K562 (cell line): ENCODE measurements around the gene IARS2. TPM values are rescaled to one million over a fixed set of nuclear protein-coding genes. Genes with fewer than 3 reads are reported as not detected.

Experiments
- KAT7 ChIP-seq: sonication (generic); formaldehyde crosslinking; IDR thresholded peaks from 2 replicates; pipeline ENCODE4 v1.8.0; 2022; ENCODE audit warnings: missing genetic modification reagents, mild to moderate bottlenecking, borderline replicate concordance
- SMARCE1 ChIP-seq: fragments of 450-650 bp; IDR thresholded peaks from 2 replicates; pipeline ENCODE4 v1.7.1; 2016; ENCODE audit warnings: mild to moderate bottlenecking
- ZBED1 ChIP-seq: IDR thresholded peaks from 2 replicates; pipeline ENCODE4 v1.6.1; 2014
- ZNF282 ChIP-seq: sonication (generic); formaldehyde crosslinking; IDR thresholded peaks from 2 replicates; pipeline ENCODE4 v1.8.1; 2023; ENCODE audit warnings: missing genetic modification reagents
- ZNF780A ChIP-seq: fragments of 250-450 bp; sonication (Bioruptor Pico); IDR thresholded peaks from 2 replicates; pipeline ENCODE4 v1.5.0; 2021; ENCODE audit warnings: mild to moderate bottlenecking
- polyA plus RNA-seq, 8 experiments: library from polyadenylated mRNA; depleted of rRNA in 4 of 8; stranded (reverse) in 5 of 8; unstranded in 3 of 8; fragments of >200 nt; fragmentation: Nextera tagmentation in 2 of 8; fragmentation: Illumina TruSeq in 1 of 8; extraction: Ambion mirVana in 2 of 8; extraction: Trizol in 1 of 8; gene quantifications; 2 replicates each; pipeline versions ENCODE4 v1.2.1 to v1.2.3, GENCODE V29; 2011 to 2014; ENCODE audit warnings: inconsistent platforms in 1 of 8, missing spikeins in 1 of 8
- total RNA-seq, 7 experiments: library from RNA; depleted of rRNA in 6 of 7; stranded (reverse); fragments of >200 nt in 6 of 7; fragmentation: Illumina TruSeq in 2 of 7; extraction: Trizol in 2 of 7; gene quantifications; 2 replicates each; pipeline versions ENCODE4 v1.2.1 to v1.2.3, GENCODE V29; 2011 to 2021; ENCODE audit warnings: low replicate concordance in 1 of 7
- TF ChIP-seq, protein P1 (sequence below): sonication (generic); formaldehyde crosslinking; IDR thresholded peaks from 2 replicates; pipeline ENCODE4 v1.8.1; 2023; ENCODE audit warnings: mild to moderate bottlenecking, missing genetic modification reagents, moderate library complexity
- TF ChIP-seq, protein P2 (sequence below): sonication (generic); formaldehyde crosslinking; IDR thresholded peaks from 2 replicates; pipeline ENCODE4 v1.9.0; 2022; ENCODE audit warnings: mild to moderate bottlenecking, missing genetic modification reagents
- TF ChIP-seq, protein P3 (sequence below): fragments of 450-650 bp; IDR thresholded peaks from 2 replicates; pipeline ENCODE4 v1.6.1; 2016; ENCODE audit warnings: borderline replicate concordance
- TF ChIP-seq, protein P4 (sequence below): fragments of 450-650 bp; IDR thresholded peaks from 2 replicates; pipeline ENCODE4 v1.6.1; 2016; ENCODE audit warnings: mild to moderate bottlenecking, moderate library complexity

IARS2 gene
- total and polyA plus RNA-seq, 9 of the 15 experiments (the other 6 are each of a cell fraction or from before 2014, with no cell fraction given) = 39.6 to 127 (median 93.8) TPM

DNA sequence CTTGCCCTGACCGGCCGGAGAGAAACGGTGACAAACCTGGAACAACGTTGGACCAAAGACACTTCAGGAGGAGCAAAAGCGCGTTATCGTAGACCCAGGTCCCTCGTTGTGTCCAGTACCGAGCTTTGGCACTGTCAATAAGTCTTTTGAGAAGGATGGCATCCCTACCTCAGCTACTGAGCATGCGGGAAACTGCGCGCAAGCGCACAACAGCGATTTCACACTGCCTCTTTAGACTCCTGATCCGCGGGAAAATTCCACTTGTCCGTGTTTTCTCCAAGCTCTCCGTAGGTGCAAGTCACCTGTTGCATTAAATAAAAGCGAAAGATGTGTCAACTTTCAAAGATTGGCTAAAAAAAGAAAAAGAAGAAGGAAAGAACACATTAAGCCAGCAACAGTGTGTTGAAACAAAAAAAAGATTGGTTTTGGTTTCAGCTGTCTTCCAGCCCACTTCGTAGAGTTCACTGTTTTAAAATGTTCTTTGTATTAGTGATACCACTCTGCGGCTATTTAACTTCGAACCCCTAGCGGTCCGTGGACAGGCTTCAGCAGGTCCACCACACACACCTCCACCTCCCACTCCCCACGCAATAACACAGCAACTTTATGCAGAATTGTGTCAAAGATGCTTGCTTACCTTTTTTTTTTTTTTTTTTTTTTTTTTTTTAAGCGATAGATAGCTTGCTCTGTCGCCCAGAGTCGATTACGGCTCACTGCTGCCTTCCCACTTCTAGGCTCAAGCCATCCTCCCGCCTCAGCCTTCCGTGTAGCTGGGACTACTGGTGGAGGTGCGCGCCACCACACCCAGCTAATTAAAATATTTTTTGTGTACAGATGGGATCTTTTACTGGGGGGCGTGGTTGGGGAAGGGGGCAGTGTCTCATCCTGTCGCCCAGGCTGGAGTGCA is 4.0 kb upstream of the IARS2 start, which contains the start of gene BPNT1 (continued):
- TF ChIP-seq, protein P1, sequence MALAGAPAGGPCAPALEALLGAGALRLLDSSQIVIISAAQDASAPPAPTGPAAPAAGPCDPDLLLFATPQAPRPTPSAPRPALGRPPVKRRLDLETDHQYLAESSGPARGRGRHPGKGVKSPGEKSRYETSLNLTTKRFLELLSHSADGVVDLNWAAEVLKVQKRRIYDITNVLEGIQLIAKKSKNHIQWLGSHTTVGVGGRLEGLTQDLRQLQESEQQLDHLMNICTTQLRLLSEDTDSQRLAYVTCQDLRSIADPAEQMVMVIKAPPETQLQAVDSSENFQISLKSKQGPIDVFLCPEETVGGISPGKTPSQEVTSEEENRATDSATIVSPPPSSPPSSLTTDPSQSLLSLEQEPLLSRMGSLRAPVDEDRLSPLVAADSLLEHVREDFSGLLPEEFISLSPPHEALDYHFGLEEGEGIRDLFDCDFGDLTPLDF (CRISPR knock-in tag) = no peak
- TF ChIP-seq, protein P2, sequence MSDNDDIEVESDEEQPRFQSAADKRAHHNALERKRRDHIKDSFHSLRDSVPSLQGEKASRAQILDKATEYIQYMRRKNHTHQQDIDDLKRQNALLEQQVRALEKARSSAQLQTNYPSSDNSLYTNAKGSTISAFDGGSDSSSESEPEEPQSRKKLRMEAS (CRISPR knock-in tag) = peak; percentile 53; the same call in 1 of the 2 replicates
- no peak for TF ChIP-seq ZBED1
- TF ChIP-seq, protein P3, sequence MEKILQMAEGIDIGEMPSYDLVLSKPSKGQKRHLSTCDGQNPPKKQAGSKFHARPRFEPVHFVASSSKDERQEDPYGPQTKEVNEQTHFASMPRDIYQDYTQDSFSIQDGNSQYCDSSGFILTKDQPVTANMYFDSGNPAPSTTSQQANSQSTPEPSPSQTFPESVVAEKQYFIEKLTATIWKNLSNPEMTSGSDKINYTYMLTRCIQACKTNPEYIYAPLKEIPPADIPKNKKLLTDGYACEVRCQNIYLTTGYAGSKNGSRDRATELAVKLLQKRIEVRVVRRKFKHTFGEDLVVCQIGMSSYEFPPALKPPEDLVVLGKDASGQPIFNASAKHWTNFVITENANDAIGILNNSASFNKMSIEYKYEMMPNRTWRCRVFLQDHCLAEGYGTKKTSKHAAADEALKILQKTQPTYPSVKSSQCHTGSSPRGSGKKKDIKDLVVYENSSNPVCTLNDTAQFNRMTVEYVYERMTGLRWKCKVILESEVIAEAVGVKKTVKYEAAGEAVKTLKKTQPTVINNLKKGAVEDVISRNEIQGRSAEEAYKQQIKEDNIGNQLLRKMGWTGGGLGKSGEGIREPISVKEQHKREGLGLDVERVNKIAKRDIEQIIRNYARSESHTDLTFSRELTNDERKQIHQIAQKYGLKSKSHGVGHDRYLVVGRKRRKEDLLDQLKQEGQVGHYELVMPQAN = peak; percentile 51
- no peak for TF ChIP-seq ZNF780A
- peak; percentile 37; the same call in 1 of the 2 replicates for TF ChIP-seq SMARCE1
- TF ChIP-seq KAT7 (CRISPR knock-in tag) = 0 out of 2 replicates have a peak, but pooled peaks have one; percentile 27
- no peak for TF ChIP-seq ZNF282 (CRISPR knock-in tag)
- TF ChIP-seq, protein P4, sequence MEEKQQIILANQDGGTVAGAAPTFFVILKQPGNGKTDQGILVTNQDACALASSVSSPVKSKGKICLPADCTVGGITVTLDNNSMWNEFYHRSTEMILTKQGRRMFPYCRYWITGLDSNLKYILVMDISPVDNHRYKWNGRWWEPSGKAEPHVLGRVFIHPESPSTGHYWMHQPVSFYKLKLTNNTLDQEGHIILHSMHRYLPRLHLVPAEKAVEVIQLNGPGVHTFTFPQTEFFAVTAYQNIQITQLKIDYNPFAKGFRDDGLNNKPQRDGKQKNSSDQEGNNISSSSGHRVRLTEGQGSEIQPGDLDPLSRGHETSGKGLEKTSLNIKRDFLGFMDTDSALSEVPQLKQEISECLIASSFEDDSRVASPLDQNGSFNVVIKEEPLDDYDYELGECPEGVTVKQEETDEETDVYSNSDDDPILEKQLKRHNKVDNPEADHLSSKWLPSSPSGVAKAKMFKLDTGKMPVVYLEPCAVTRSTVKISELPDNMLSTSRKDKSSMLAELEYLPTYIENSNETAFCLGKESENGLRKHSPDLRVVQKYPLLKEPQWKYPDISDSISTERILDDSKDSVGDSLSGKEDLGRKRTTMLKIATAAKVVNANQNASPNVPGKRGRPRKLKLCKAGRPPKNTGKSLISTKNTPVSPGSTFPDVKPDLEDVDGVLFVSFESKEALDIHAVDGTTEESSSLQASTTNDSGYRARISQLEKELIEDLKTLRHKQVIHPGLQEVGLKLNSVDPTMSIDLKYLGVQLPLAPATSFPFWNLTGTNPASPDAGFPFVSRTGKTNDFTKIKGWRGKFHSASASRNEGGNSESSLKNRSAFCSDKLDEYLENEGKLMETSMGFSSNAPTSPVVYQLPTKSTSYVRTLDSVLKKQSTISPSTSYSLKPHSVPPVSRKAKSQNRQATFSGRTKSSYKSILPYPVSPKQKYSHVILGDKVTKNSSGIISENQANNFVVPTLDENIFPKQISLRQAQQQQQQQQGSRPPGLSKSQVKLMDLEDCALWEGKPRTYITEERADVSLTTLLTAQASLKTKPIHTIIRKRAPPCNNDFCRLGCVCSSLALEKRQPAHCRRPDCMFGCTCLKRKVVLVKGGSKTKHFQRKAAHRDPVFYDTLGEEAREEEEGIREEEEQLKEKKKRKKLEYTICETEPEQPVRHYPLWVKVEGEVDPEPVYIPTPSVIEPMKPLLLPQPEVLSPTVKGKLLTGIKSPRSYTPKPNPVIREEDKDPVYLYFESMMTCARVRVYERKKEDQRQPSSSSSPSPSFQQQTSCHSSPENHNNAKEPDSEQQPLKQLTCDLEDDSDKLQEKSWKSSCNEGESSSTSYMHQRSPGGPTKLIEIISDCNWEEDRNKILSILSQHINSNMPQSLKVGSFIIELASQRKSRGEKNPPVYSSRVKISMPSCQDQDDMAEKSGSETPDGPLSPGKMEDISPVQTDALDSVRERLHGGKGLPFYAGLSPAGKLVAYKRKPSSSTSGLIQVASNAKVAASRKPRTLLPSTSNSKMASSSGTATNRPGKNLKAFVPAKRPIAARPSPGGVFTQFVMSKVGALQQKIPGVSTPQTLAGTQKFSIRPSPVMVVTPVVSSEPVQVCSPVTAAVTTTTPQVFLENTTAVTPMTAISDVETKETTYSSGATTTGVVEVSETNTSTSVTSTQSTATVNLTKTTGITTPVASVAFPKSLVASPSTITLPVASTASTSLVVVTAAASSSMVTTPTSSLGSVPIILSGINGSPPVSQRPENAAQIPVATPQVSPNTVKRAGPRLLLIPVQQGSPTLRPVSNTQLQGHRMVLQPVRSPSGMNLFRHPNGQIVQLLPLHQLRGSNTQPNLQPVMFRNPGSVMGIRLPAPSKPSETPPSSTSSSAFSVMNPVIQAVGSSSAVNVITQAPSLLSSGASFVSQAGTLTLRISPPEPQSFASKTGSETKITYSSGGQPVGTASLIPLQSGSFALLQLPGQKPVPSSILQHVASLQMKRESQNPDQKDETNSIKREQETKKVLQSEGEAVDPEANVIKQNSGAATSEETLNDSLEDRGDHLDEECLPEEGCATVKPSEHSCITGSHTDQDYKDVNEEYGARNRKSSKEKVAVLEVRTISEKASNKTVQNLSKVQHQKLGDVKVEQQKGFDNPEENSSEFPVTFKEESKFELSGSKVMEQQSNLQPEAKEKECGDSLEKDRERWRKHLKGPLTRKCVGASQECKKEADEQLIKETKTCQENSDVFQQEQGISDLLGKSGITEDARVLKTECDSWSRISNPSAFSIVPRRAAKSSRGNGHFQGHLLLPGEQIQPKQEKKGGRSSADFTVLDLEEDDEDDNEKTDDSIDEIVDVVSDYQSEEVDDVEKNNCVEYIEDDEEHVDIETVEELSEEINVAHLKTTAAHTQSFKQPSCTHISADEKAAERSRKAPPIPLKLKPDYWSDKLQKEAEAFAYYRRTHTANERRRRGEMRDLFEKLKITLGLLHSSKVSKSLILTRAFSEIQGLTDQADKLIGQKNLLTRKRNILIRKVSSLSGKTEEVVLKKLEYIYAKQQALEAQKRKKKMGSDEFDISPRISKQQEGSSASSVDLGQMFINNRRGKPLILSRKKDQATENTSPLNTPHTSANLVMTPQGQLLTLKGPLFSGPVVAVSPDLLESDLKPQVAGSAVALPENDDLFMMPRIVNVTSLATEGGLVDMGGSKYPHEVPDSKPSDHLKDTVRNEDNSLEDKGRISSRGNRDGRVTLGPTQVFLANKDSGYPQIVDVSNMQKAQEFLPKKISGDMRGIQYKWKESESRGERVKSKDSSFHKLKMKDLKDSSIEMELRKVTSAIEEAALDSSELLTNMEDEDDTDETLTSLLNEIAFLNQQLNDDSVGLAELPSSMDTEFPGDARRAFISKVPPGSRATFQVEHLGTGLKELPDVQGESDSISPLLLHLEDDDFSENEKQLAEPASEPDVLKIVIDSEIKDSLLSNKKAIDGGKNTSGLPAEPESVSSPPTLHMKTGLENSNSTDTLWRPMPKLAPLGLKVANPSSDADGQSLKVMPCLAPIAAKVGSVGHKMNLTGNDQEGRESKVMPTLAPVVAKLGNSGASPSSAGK = no peak; the same call in 1 of the 2 replicates
